Lung (tissue), 12 donors: ENCODE results near the gene HOXA9. TPM values are rescaled to one million over a fixed set of nuclear protein-coding genes. Genes with fewer than 3 reads are reported as not detected.

Experiments used
- ATAC-seq: fragments of 200-7000 bp; cut with Tn5 transposase; one replicate; pipeline ENCODE4 v1.9.1; 2020; ENCODE audit warnings: moderate number of reproducible peaks; ENCODE audit not compliant: insufficient read depth, low FRiP score
- DNase-seq, 3 donors: peaks; one replicate each; pipeline ENCODE4 v3.0.0-alpha.2; 2013 to 2017
- H3K27ac ChIP-seq, 2 donors: one replicate each; pipeline ENCODE4 v1.5.1; 2013; ENCODE audit warnings: mild to moderate bottlenecking in 2 of 2, moderate library complexity in 2 of 2, control low read depth in 1 of 2, inconsistent platforms in 1 of 2, low read depth in 1 of 2, low read length in 1 of 2
- H3K27me3 ChIP-seq, 3 donors: one replicate each; pipeline ENCODE4 v1.5.1; 2013; ENCODE audit warnings: low read length in 2 of 3; ENCODE audit not compliant: control insufficient read depth in 3 of 3, insufficient read depth in 3 of 3
- H3K36me3 ChIP-seq, 4 donors: one replicate each; pipeline ENCODE4 v1.5.1; 2013; ENCODE audit warnings: low read length in 4 of 4, mild to moderate bottlenecking in 1 of 4, moderate library complexity in 1 of 4; ENCODE audit not compliant: control insufficient read depth in 4 of 4, insufficient read depth in 4 of 4
- H3K4me1 ChIP-seq, 5 donors: one replicate each; pipeline ENCODE4 v1.5.1; 2013; ENCODE audit warnings: low read length in 5 of 5, mild to moderate bottlenecking in 2 of 5, moderate library complexity in 1 of 5; ENCODE audit not compliant: control insufficient read depth in 5 of 5, insufficient read depth in 5 of 5
- H3K4me3 ChIP-seq: one replicate; pipeline ENCODE4 v1.5.1; 2013; ENCODE audit warnings: mild to moderate bottlenecking, control low read depth, moderate library complexity
- H3K9ac ChIP-seq, 2 donors: one replicate each; pipeline ENCODE4 v1.5.1; 2013; ENCODE audit warnings: low read length in 2 of 2, control low read depth in 1 of 2; ENCODE audit not compliant: insufficient read depth in 1 of 2
- H3K9me3 ChIP-seq, 4 donors: one replicate each; pipeline ENCODE4 v1.5.1; 2013; ENCODE audit warnings: low read length in 3 of 4, mild to moderate bottlenecking in 1 of 4, moderate library complexity in 1 of 4; ENCODE audit not compliant: control insufficient read depth in 4 of 4, insufficient read depth in 3 of 4
- WGBS, 2 donors: extraction: QIAGEN DNeasy Blood & Tissue Kit; methylation state at CpG; one replicate each; pipeline ENCODE4 v1.1.7; 2013; 5-methylcytosine and 5-hydroxymethylcytosine counted together
- polyA plus RNA-seq, 2 donors: library from polyadenylated mRNA; stranded (reverse); fragments of 200-250 nt; gene quantifications; one replicate each; pipeline ENCODE4 v1.2.1, GENCODE V29; 2013
- total RNA-seq, 2 donors: library from RNA; depleted of rRNA in 1 of 2; stranded (reverse); fragments of >200 nt in 1 of 2; gene quantifications; one replicate each; pipeline ENCODE4 v1.2.1, GENCODE V29; 2014 to 2021
- TF ChIP-seq, protein P1 (sequence below): IDR thresholded peaks from 2 replicates; pipeline ENCODE4 v1.5.1; 2012; ENCODE audit warnings: mild to moderate bottlenecking; ENCODE audit errors: control extremely low read depth, extremely low read depth
- donor health status: control.
- donor health status: control.
- donor health status: Bipolar disorder and iron deficiency.
- donor health status: healthy.
- donor health status: DM: yes; HTN: yes; CAD: no.

The HOXA9 gene
- total and polyA plus RNA-seq, 4 donors, result 0.11 to 0.85 (median 0.43) TPM

DNA sequence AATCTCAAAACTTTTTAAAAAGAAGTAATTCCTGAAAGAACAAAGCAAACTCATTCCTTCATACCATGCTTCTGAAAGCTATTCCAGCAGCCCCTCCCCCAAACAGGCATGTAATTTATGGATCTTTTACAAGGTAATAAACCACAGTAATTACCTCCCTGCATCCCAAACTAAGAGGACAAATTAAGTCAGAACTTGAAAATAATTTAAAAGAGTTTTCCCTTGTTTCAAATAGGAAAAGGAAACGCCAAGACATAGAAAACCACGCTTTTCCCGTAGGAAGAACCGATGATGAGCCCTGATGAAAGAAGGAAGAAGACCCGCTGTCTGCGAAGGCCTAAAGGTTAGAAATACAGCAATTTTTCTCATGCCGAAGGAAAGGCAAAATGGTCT lies 43.7 kb downstream of the HOXA9 start:
- 46 to 60% methylated on average over 7 of the region's 7 CpGs for WGBS, 2 donors

DNA sequence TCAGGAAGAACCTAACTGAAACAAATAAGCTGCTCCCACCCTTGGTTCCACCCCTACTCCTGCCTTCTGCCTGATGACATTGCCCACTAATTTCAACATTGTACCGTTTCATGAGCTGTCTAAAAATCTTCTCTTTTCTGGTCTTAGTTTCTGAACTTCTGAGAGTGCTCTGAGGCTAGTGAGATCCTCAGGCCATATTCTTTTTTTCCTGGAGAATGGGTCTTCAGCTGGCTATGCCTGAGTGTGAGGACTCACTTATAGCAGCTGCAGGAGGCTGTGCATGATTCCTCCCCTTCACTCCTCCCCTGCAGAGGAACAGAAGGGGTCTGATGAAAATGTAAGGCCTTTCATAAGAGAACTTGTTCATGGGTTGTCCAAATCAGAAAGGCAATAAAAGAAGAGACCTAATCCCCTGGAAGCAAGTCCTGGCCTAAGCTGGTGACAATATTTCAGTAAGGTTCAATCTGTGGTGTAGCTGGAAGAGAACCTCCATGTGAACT lies 45.9 kb downstream of the HOXA9 start:
- H3K36me3 ChIP-seq, result peaks cover 0 to 39% (median 1%) of the 10 kb centered on the region in 4 donors
- TF ChIP-seq, protein P1, sequence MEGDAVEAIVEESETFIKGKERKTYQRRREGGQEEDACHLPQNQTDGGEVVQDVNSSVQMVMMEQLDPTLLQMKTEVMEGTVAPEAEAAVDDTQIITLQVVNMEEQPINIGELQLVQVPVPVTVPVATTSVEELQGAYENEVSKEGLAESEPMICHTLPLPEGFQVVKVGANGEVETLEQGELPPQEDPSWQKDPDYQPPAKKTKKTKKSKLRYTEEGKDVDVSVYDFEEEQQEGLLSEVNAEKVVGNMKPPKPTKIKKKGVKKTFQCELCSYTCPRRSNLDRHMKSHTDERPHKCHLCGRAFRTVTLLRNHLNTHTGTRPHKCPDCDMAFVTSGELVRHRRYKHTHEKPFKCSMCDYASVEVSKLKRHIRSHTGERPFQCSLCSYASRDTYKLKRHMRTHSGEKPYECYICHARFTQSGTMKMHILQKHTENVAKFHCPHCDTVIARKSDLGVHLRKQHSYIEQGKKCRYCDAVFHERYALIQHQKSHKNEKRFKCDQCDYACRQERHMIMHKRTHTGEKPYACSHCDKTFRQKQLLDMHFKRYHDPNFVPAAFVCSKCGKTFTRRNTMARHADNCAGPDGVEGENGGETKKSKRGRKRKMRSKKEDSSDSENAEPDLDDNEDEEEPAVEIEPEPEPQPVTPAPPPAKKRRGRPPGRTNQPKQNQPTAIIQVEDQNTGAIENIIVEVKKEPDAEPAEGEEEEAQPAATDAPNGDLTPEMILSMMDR, result no peak
- peak overlapping the region in 1 of 2 donors; percentile 100 for H3K9ac ChIP-seq
- H3K4me3 ChIP-seq, result no peak overlapping the region
- H3K27ac ChIP-seq, result peak overlapping the region in 1 of 2 donors; percentile 55
- WGBS, 2 donors, result 0 to 21% methylated on average over 1 of the region's 1 CpG
- H3K27me3 ChIP-seq, result peaks cover 0 to 54% (median 5%) of the 10 kb centered on the region in 3 donors
- peaks cover 0 to 67% (median 1%) of the 10 kb centered on the region in 5 donors for H3K4me1 ChIP-seq
- ATAC-seq (no peak), DNase-seq (no peak)
- H3K9me3 ChIP-seq, result peaks cover 0 to 2% (median 0%) of the 10 kb centered on the region in 4 donors

More for the DNA sequence above, 43.7 kb downstream of the HOXA9 start:
- TF ChIP-seq, protein P1, result no peak
- Histone ChIP-seq H3K27ac (peak overlapping the region in 1 of 2 donors; percentile 86), H3K27me3 (peaks cover 0 to 66% (median 5%) of the 10 kb centered on the region in 3 donors), H3K9ac (peak overlapping the region; percentile 46 to 83), H3K9me3 (peaks cover 0 to 2% (median 0%) of the 10 kb centered on the region in 4 donors), H3K4me1 (peaks cover 0 to 90% (median 1%) of the 10 kb centered on the region in 5 donors), H3K36me3 (peaks cover 0 to 34% (median 1%) of the 10 kb centered on the region in 4 donors), H3K4me3 (peak overlapping the region; percentile 15)
- ATAC-seq (no peak), DNase-seq (peak in 1 of 3 donors; percentile 70)

DNA sequence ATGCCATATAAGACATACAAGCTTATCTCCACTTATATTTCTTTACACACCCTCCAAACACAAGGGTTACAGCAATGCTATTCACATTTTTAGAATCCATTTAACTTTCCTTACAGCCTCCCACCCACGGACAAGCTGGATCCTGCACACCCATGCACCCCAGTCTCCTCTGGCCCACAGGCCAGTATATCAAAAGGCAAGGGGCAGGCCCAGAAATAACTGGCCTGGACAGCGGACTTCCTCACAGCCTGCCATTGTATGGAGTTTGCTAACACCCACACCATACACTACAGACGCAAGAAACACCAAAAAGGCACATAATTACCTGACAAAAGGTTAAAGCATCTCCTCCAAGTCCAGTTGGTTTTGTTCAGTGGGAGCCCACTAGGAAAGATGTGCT lies 46.8 kb downstream of the HOXA9 start:
- H3K9ac ChIP-seq, result peak overlapping the region in 1 of 2 donors; percentile 100
- peaks cover 0 to 2% (median 0%) of the 10 kb centered on the region in 4 donors for H3K9me3 ChIP-seq
- H3K27ac ChIP-seq, result peak overlapping the region in 1 of 2 donors; percentile 75
- DNase-seq (peak in 1 of 3 donors; percentile 18), ATAC-seq (no peak)
- TF ChIP-seq, protein P1, result no peak
- H3K4me1 ChIP-seq, result peaks cover 0 to 61% (median 1%) of the 10 kb centered on the region in 5 donors
- peak overlapping the region; percentile 30 for H3K4me3 ChIP-seq
- H3K36me3 ChIP-seq, result peaks cover 0 to 39% (median 1%) of the 10 kb centered on the region in 4 donors
- H3K27me3 ChIP-seq, result peaks cover 0 to 47% (median 5%) of the 10 kb centered on the region in 3 donors
- 33 to 72% methylated on average over 3 of the region's 3 CpGs for WGBS, 2 donors
